KMS-11 (cell line): ENCODE measurements around the gene DARS2.

Experiments used
- H2AFZ ChIP-seq: fragments of 200-600 bp; sonication (generic); 2 replicates; pipeline ENCODE4 v1.6.1; 2016; ENCODE audit warnings: antibody characterized with exemption, mixed run types, low read depth
- H3K27ac ChIP-seq: fragments of 200-600 bp; sonication (generic); 2 replicates; pipeline ENCODE4 v1.6.1; 2016; ENCODE audit warnings: mild to moderate bottlenecking, mixed run types
- H3K27me3 ChIP-seq: fragments of 200-600 bp; sonication (generic); 2 replicates; pipeline ENCODE4 v1.6.1; 2017; ENCODE audit warnings: mild to moderate bottlenecking, low read depth, mixed run types, moderate library complexity; ENCODE audit not compliant: insufficient read depth
- H3K36me3 ChIP-seq: fragments of 200-600 bp; sonication (generic); 2 replicates; pipeline ENCODE4 v1.6.1; 2017; ENCODE audit warnings: mild to moderate bottlenecking, mixed run types; ENCODE audit not compliant: insufficient read depth
- H3K4me1 ChIP-seq: fragments of 200-600 bp; sonication (generic); 2 replicates; pipeline ENCODE4 v1.6.1; 2016; ENCODE audit warnings: mild to moderate bottlenecking, low read depth, mixed run types; ENCODE audit not compliant: poor library complexity, severe bottlenecking
- H3K4me2 ChIP-seq: fragments of 200-600 bp; sonication (generic); 2 replicates; pipeline ENCODE4 v1.7.0; 2016; ENCODE audit warnings: mild to moderate bottlenecking, mixed run types
- H3K4me3 ChIP-seq: fragments of 200-600 bp; sonication (generic); IDR thresholded peaks from 2 replicates; pipeline ENCODE4 v1.6.1; 2017; ENCODE audit warnings: low read depth, low read length, mixed read lengths; ENCODE audit not compliant: insufficient read depth
- H3K79me2 ChIP-seq: fragments of 200-600 bp; sonication (generic); 2 replicates; pipeline ENCODE4 v1.6.1; 2016; ENCODE audit warnings: low read depth, mixed run types; ENCODE audit not compliant: insufficient read depth
- H3K9ac ChIP-seq: fragments of 200-600 bp; sonication (generic); 2 replicates; pipeline ENCODE4 v1.6.1; 2016; ENCODE audit warnings: mild to moderate bottlenecking, mixed run types
- H4K20me1 ChIP-seq: fragments of 200-600 bp; sonication (generic); 2 replicates; pipeline ENCODE4 v1.6.1; 2016; ENCODE audit warnings: mild to moderate bottlenecking, mixed run types; ENCODE audit not compliant: insufficient read depth
- TF ChIP-seq, protein P1 (sequence below): fragments of 200-600 bp; sonication (generic); conservative IDR thresholded peaks from 2 replicates; pipeline ENCODE4 v1.6.1; 2017; ENCODE audit warnings: low read depth, mild to moderate bottlenecking, antibody characterized with exemption, low read length, moderate library complexity, mixed read lengths

DARS2 gene

GRCh38 chr1:173832748-173833147, 8.3 kb downstream of the DARS2 start:
- Histone ChIP-seq H3K79me2 (no peaks in the 10 kb centered on the region), H4K20me1 (no peaks in the 10 kb centered on the region), H3K4me3 (no peak overlapping the region), H3K4me1 (no peaks in the 10 kb centered on the region), H3K4me2 (no peak overlapping the region), H3K9ac (no peak overlapping the region), H3K36me3 (no peaks in the 10 kb centered on the region), H3K27ac (no peak overlapping the region), H3K27me3 (no peaks in the 10 kb centered on the region), H2AFZ (no peak overlapping the region)
- TF ChIP-seq, protein P1, sequence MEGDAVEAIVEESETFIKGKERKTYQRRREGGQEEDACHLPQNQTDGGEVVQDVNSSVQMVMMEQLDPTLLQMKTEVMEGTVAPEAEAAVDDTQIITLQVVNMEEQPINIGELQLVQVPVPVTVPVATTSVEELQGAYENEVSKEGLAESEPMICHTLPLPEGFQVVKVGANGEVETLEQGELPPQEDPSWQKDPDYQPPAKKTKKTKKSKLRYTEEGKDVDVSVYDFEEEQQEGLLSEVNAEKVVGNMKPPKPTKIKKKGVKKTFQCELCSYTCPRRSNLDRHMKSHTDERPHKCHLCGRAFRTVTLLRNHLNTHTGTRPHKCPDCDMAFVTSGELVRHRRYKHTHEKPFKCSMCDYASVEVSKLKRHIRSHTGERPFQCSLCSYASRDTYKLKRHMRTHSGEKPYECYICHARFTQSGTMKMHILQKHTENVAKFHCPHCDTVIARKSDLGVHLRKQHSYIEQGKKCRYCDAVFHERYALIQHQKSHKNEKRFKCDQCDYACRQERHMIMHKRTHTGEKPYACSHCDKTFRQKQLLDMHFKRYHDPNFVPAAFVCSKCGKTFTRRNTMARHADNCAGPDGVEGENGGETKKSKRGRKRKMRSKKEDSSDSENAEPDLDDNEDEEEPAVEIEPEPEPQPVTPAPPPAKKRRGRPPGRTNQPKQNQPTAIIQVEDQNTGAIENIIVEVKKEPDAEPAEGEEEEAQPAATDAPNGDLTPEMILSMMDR = no peak

GRCh38 chr1:173852105-173852504, 27.6 kb downstream of the DARS2 start:
- H3K27ac ChIP-seq = no peak overlapping the region
- no peaks in the 10 kb centered on the region for H3K4me1 ChIP-seq
- H3K79me2 ChIP-seq = no peaks in the 10 kb centered on the region
- H2AFZ ChIP-seq = no peak overlapping the region
- no peaks in the 10 kb centered on the region for H4K20me1 ChIP-seq
- peaks cover 3% of the 10 kb centered on the region; the same call in 1 of the 2 replicates for H3K36me3 ChIP-seq
- no peak overlapping the region for H3K4me3 ChIP-seq
- no peak overlapping the region for H3K4me2 ChIP-seq
- TF ChIP-seq, protein P1 = no peak
- H3K27me3 ChIP-seq = no peaks in the 10 kb centered on the region
- H3K9ac ChIP-seq = no peak overlapping the region

- H3K4me3 ChIP-seq = no peak overlapping the region
- no peaks in the 10 kb centered on the region for H3K79me2 ChIP-seq
- H3K36me3 ChIP-seq = no peaks in the 10 kb centered on the region; the same call in 1 of the 2 replicates
- no peaks in the 10 kb centered on the region for H3K4me1 ChIP-seq
- no peak overlapping the region for H2AFZ ChIP-seq
- H3K9ac ChIP-seq = no peak overlapping the region
- H3K27ac ChIP-seq = no peak overlapping the region
- no peaks in the 10 kb centered on the region for H4K20me1 ChIP-seq
- H3K27me3 ChIP-seq = no peaks in the 10 kb centered on the region
- no peak overlapping the region for H3K4me2 ChIP-seq
- TF ChIP-seq, protein P1 = no peak
Observed at GRCh38 chr1:173853074-173853473, 28.6 kb downstream of the DARS2 start.

- Histone ChIP-seq H3K4me2 (no peak overlapping the region), H3K4me3 (no peak overlapping the region), H3K9ac (no peak overlapping the region), H3K4me1 (no peaks in the 10 kb centered on the region), H3K36me3 (peaks cover 3% of the 10 kb centered on the region; the same call in 1 of the 2 replicates), H3K79me2 (no peaks in the 10 kb centered on the region), H4K20me1 (no peaks in the 10 kb centered on the region), H2AFZ (no peak overlapping the region), H3K27ac (no peak overlapping the region; the same call in 1 of the 2 replicates), H3K27me3 (no peaks in the 10 kb centered on the region)
- TF ChIP-seq, protein P1 = no peak
Observed at GRCh38 chr1:173856014-173856413, 31.5 kb downstream of the DARS2 start.
